OCI-LY7 (cell line): Measurements from ENCODE around the gene DDX20.

Source experiments
- EZH2phosphoT487 ChIP-seq: fragments of 200-600 bp; sonication (generic); IDR thresholded peaks from 2 replicates; pipeline ENCODE4 v1.6.1; 2018; ENCODE audit warnings: low read depth, borderline replicate concordance, mild to moderate bottlenecking, mixed run types, antibody characterized with exemption, low read length, moderate library complexity, mixed read lengths
- TF ChIP-seq, protein P1 (sequence below): fragments of 200-600 bp; sonication (generic); conservative IDR thresholded peaks from 2 replicates; pipeline ENCODE4 v1.5.1; 2014; ENCODE audit warnings: mild to moderate bottlenecking, antibody characterized with exemption, low read length, moderate library complexity, mixed read lengths

DNA sequence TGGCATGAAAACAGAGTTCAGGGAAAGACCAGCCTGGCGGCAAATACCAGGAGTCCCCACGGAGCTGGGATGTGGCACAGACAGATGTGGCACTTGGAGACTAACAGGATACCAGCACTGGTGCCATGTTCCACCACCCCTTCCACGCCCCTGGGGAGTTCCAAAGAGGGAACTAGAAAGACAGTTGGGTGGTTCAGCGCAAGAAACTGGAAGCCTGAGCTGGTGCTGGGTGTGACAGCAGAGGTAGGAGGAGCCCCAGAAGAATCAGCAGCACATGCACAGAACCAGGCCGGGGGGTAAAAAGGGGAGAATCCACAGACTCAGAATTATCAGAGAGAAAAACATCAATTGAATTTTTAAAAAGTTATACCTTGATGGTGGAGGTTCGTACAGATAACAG lies 22.4 kb downstream of the DDX20 start:
- no peak for TF ChIP-seq EZH2phosphoT487
- TF ChIP-seq, protein P1, sequence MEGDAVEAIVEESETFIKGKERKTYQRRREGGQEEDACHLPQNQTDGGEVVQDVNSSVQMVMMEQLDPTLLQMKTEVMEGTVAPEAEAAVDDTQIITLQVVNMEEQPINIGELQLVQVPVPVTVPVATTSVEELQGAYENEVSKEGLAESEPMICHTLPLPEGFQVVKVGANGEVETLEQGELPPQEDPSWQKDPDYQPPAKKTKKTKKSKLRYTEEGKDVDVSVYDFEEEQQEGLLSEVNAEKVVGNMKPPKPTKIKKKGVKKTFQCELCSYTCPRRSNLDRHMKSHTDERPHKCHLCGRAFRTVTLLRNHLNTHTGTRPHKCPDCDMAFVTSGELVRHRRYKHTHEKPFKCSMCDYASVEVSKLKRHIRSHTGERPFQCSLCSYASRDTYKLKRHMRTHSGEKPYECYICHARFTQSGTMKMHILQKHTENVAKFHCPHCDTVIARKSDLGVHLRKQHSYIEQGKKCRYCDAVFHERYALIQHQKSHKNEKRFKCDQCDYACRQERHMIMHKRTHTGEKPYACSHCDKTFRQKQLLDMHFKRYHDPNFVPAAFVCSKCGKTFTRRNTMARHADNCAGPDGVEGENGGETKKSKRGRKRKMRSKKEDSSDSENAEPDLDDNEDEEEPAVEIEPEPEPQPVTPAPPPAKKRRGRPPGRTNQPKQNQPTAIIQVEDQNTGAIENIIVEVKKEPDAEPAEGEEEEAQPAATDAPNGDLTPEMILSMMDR: no peak
